Hindlimb muscle (tissue), 1 donor: ENCODE measurements around the gene DYNLL1. TPM values are rescaled to one million over a fixed set of nuclear protein-coding genes. Genes with fewer than 3 reads are reported as not detected.
"Not testable (repeated sequence)": the region's sequence is repeated elsewhere in the genome, so short reads cannot be mapped to it uniquely, and the experiment has no call there.

Experiments used
- DNase-seq: peaks from one replicate; pipeline ENCODE4 v3.0.0-alpha.2; 2013
- polyA plus RNA-seq: library from polyadenylated mRNA; unstranded; fragments of 120-200 nt; gene quantifications from one replicate; pipeline ENCODE4 v1.2.1, GENCODE V29; 2013; ENCODE audit not compliant: insufficient read length

Gene DYNLL1
- polyA plus RNA-seq, 1 donor, result 286 TPM

- DNase-seq, result no peak
Measured at GRCh38 chr12:120475643-120476042, 20.3 kb upstream of the DYNLL1 start.

GRCh38 chr12:120479458-120479857 is 16.5 kb upstream of the DYNLL1 start:
- DNase-seq, result no peak

DNA sequence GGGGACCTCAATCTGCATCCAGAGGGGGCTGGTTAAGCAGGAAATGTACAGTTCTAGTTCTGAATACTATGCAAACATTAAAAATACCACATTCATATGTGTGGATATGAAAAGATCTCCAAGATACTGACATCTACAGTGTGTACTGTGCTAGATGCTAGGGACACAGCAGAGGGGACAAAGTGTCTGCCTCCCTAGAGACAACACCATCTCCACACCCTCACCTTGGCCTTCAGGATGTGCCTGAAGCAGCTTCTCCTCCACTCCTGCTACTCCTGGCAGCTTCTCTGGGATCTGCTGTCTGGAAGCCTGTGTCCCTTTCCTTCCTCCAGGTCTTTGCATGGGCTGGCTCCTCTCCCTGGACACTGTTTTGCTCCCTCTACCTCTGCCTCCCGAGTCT is 15.7 kb upstream of the DYNLL1 start:
- DNase-seq, result no peak

DNA sequence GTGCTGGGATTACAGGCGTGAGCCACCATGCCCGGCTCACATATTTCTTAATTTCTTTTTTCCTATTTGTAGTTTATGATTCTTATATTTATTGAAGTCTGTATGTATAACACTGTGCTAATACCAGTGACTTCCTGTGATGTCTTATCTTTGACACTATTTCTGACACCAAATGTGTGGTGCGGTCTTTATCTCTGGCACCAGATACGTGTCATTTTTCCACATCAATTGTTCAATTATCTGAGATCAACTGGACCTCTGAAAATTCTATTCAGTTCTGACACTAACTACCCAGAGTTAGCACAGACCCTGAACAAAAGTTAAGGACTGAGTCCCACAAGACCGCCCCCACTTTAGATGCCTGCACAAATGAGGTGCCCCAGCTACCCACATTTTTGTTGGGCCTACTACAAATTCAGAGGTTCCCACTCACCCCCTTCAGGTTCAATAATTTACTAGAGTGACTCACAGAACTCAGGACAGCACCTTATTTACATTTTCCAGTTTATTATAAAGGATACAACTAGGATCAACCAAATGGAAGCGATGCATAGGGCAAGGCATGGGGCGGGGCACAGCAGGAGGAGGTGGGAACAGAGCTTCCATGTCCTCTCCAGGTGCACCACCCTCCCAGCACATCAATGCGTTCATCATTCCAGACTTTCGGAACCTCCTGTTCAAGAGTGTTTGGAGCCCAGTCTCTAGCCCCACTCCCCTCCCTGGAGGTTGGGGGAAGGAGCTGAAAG is 14.7 kb upstream of the DYNLL1 start:
- DNase-seq, result no peak

DNA sequence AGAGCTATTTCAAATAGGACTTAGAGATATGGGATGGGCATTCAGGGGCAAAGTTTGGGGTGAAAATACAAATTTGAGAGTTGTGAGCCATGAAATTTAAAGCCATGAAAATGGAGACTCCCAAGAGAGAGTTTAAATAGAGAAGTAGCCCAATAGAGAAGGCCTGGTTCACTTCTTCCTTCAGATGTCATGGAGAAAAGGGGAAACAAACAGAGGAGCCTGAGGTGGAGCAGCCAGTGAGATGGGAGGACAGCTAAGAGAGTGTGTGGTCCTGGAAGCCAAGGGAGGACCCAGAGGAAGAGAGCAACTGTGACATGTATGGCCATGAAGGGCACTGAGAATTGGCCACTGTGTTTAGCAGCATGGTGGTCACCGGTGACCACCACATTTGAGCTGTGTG is 12.3 kb upstream of the DYNLL1 start:
- no peak for DNase-seq

- no peak for DNase-seq
Measured at GRCh38 chr12:120485961-120486881, 9.7 kb upstream of the DYNLL1 start.

DNA sequence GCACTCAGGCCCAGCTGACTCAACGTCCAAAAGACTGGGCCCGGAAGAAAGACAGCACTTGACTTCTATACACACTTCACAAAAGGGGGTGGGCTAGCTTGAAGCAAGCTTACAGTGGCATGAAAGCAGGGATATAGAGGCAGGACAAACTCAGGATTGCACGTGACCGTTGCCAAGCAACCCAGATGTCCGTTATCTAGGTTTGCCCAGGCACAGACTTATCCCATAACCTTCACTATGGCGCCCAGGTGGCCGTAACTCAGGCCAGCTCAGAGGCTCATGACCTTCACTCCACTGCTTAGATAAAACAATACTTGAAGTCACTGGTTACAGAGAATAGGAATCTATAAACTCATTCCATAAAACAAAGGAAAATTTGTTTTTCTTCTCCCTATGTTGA is 8.4 kb upstream of the DYNLL1 start:
- DNase-seq, result not testable (repeated sequence)

- DNase-seq, result no peak
Measured at GRCh38 chr12:120488057-120488640, 7.8 kb upstream of the DYNLL1 start.

GRCh38 chr12:120489018-120489417 is 6.9 kb upstream of the DYNLL1 start:
- DNase-seq, result no peak

DNA sequence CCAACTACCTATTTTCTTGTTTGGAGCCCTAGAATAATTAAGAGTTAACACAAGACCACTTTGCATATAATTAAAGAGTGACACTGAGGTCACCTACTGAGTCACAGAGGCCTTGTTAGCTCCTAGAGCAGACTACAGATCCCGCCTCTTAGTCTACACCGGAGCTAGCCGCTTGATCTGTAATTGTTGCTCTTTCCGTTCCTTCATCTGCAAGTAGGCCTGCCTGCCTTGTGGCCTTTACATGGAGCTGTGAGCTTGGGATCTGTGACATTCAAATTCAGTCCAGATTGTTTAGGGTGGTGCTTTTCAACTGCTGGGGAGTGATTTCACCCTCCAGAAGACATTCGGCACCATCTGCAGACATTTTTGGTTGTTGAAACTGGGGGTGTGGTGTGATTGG is 5.6 kb upstream of the DYNLL1 start:
- no peak for DNase-seq

- no peak for DNase-seq
Measured at GRCh38 chr12:120490833-120491512, 4.9 kb upstream of the DYNLL1 start.

- no peak for DNase-seq
Measured at GRCh38 chr12:120495186-120495730, 655 bp upstream of the DYNLL1 start.

DNA sequence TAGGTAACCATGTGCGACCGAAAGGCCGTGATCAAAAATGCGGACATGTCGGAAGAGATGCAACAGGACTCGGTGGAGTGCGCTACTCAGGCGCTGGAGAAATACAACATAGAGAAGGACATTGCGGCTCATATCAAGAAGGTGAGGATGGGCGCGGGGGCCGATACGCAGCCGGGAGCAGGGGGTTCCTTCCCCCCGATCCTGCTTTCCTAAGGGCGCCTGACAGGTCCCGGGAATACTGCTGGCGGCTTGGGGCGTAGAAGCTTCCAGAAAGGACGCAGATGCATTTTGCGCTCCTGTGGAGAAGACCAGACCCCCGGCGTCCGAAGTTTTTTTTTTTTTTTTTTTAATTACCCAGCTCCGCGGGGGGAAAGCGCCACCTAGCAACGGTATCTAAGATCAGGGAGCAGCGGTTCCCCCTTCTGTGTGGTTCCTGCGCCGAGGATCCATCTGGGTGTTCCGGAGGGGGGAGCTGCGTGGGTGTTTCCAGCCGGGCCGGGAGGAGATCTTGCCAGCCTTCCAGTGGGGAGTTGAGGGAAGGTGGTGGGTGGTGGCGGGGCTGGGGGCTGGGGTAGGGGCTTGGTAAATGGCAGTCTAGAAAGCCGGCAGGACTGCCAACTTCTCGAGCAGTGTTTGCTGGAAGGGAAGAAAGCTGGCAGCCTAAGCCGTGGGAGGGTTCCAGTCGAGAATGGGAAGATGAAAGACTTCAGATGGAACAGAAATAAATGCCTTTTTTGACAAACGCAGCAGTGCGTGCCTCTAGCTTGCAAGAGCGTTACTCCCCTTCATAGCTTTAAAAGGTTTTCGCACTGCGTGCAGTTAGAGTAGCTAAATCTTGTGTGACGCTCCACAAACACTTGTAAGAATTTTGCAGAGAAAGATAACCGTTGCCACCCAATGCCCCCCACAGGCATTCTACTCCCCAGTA is 764 bp downstream of the DYNLL1 start:
- peak; percentile 31 for DNase-seq

- DNase-seq, result no peak
Measured at GRCh38 chr12:120497524-120498150, 1.7 kb downstream of the DYNLL1 start.

DNA sequence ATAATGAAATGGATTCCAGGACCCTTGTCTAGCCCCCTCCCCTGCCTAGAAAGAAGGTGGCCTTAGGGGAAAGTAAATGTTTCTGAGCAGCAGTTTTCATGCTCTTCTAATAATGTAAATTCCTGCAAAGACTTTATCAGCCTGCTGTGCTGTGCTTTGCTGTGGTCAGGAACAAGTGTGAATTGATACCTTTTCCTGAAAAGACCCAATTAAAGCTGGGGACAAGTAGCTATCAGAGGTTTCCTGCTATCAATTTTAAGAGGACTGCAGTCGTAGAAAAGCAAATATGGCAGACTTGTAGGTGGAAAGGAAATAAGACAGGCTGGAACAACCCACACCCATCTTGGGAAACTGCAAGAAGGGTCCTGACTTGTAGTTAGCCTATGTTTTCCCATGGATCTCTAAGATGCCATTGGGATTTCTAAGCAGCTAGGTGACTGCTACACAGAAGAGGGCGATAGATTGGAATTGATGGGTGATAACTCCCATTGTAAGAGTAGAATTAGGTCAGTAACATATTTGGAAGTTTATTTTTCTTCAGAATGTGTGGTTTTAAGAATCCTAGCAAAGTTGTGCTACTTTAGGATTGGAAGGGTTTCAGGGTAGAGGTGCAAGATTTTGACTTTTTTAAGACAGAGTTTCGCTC is 3.1 kb downstream of the DYNLL1 start:
- DNase-seq, result no peak

GRCh38 chr12:120500581-120500980 is 4.7 kb downstream of the DYNLL1 start:
- DNase-seq, result no peak

DNA sequence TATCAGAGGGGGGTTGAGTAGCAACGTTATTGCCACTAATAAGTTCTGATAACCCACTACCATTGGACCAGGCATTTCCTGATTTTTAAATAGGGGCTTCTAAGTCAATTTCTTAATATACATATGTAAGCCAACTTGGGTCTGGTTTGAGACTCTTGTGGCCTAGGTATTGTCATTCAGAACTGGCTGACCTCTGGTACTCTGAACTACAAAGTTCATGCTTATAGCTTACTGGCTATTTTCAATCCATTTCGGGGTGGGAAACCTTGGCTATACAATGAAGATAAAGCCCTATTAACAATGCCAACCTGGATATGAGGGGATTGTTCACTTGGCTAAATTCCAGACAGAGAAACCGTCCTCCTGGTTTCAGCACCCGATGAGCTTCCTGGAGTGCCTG is 8.7 kb downstream of the DYNLL1 start:
- DNase-seq, result no peak

DNA sequence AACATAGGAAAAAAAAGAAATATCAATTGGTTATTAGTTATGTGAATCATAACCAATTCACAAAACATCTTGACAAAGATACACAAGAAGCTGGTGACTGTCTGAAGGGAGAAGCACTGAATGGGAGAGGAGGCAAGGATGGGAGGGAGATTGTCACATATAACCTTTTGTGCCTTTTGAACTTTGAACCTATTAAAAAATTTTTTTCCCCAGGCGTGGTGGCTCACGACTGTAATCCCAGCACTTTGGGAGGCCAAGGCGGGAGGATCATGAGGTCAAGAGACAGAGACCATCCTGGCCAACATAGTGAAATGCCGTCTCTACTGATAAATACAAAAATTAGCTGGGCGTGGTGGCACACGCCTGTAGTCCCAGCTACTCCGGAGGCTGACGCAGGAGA is 12.6 kb downstream of the DYNLL1 start:
- DNase-seq, result no peak

GRCh38 chr12:120514002-120514401 is 18.1 kb downstream of the DYNLL1 start:
- no peak for DNase-seq

DNA sequence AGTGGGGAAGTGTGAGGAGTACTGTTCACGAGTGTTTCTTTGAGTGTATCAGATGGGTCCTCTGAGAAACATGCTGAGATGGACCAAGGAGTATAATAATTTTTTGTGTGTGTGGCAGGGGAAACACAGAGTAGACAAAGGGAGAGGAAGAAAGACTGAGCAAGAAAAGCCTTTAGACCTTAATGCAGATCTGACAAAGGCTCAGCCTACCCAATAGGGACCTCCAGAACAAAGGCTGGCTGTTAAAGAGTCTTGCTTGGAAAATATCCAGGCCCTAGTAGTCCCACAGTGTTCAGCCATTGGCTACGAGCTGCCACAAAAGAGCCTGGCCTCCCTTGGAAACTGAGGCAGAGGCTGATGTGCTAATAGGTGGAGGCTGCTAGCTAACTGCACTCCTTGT is 19.6 kb downstream of the DYNLL1 start:
- no peak for DNase-seq
